ENCODE results near the gene DDX1.
A peak's percentile ranks its signal among the peaks of the same experiment; 100 is the strongest.

DDX1 gene

GRCh38 chr2:15642815-15643500 is 51.3 kb downstream of the DDX1 start:
- TF ChIP-seq CTCF (IDR thresholded peaks at IDR 0.05; ENCODE audit: low read depth, low read length) = no peak
- H3K4me3 ChIP-seq (replicated peaks in 1 of 2; ENCODE audit: low read depth in 2 of 2, low read length in 2 of 2) = no peak overlapping the region
- DNase-seq (ENCODE audit: low read depth in 2 of 2) = no peak

- no peak for TF ChIP-seq CTCF (IDR thresholded peaks at IDR 0.05; ENCODE audit: low read depth, low read length)
- no peak overlapping the region for H3K4me3 ChIP-seq (replicated peaks in 1 of 2; ENCODE audit: low read depth in 2 of 2, low read length in 2 of 2)
- peak in 1 of 2 donors; percentile 55 for DNase-seq (ENCODE audit: low read depth in 2 of 2)
These were observed 52.3 kb downstream of the DDX1 start for GRCh38 chr2:15643791-15644585.

- no peak for DNase-seq (ENCODE audit: low read depth in 2 of 2)
- H3K4me3 ChIP-seq (replicated peaks in 1 of 2; ENCODE audit: low read depth in 2 of 2, low read length in 2 of 2) = no peak overlapping the region
- TF ChIP-seq CTCF (IDR thresholded peaks at IDR 0.05; ENCODE audit: low read depth, low read length) = no peak
These were observed 53.6 kb downstream of the DDX1 start for GRCh38 chr2:15645300-15645699.

GRCh38 chr2:15645720-15646385 is 54.2 kb downstream of the DDX1 start:
- TF ChIP-seq CTCF (IDR thresholded peaks at IDR 0.05; ENCODE audit: low read depth, low read length) = no peak
- no peak for DNase-seq (ENCODE audit: low read depth in 2 of 2)

GRCh38 chr2:15646661-15647060 is 55.0 kb downstream of the DDX1 start:
- no peak overlapping the region for H3K4me3 ChIP-seq (replicated peaks in 1 of 2; ENCODE audit: low read depth in 2 of 2, low read length in 2 of 2)
- no peak for DNase-seq (ENCODE audit: low read depth in 2 of 2)
- no peak for TF ChIP-seq CTCF (IDR thresholded peaks at IDR 0.05; ENCODE audit: low read depth, low read length)

More at GRCh38 chr2:15645720-15646385, 54.2 kb downstream of the DDX1 start:
- no peak overlapping the region for H3K4me3 ChIP-seq (replicated peaks in 1 of 2; ENCODE audit: low read depth in 2 of 2, low read length in 2 of 2)

DNA sequence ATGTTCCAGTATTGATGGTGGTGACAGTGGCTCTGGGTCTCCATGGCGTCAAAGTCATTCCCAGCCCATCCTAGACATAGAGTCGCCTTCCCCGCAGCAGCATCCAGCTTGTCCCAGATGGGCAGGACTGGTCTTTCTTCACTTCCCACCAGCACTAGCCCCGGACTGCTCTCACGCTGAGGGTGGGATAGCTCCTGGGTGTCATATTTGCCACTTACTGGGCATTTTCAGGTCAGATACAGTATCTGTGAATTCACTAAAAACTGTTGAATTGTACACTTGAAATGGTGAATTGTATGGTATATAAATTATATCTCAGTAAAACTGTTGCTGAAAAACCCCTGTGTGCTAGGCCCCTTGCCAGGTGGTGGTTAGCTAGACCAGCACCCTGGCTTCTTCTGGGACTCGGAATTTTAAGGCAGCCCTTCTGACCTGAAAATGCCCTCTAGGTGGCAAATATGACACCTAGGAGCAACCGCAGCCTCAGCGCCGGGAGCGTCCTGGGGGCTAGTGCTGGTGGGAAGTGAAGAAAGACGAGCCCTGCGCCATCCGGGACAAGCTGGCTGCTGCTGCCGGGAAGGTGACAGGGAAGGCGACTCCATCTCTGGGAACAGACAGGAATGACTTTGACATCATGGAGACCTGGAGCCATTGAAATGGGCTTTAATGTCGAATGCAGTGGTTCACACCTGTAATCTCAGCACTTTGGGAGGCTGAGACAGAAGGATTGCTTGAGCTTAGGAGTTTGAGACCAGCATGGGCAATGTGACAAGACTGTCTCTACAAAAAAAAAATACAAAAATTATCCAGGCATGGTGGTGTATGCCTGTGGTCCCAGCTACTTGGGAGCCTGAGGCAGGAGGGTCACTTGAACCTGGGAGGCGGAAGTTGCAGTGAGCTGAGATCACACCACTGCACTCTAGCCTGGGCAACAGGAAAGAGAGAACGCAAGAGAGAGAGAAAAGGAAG is 56.2 kb downstream of the DDX1 start:
- no peak for DNase-seq (ENCODE audit: low read depth in 2 of 2)
- TF ChIP-seq CTCF (IDR thresholded peaks at IDR 0.05; ENCODE audit: low read depth, low read length) = no peak
- H3K4me3 ChIP-seq (replicated peaks in 1 of 2; ENCODE audit: low read depth in 2 of 2, low read length in 2 of 2) = no peak overlapping the region
